GM19452 (cell line): Measurements from ENCODE around the gene SMIM31.

ENCODE experiments used
- ATAC-seq: cut with Tn5 transposase; IDR thresholded peaks from one replicate; pipeline ENCODE4 v1.9.1; 2021; ENCODE audit not compliant: unreplicated experiment

SMIM31 gene

DNA sequence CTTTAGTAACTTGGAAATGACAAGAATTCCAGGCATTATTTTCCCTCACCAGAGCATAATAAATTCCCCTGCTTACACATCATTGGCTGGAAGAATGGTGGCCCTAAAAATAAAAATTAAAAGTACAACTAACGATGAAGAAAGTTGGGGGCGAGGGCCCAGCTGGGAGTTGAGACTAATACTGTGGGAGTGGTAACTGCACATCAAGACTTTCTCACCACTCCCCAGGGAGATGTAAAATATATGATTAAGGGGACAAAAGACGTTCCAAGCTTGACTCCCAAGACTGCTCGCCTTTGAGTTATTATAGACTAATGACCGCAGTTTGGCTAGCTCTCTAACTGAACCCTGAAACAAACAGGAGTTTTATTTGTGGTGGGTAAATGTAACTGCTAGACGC is 30.0 kb downstream of the SMIM31 start:
- ATAC-seq = no peak

DNA sequence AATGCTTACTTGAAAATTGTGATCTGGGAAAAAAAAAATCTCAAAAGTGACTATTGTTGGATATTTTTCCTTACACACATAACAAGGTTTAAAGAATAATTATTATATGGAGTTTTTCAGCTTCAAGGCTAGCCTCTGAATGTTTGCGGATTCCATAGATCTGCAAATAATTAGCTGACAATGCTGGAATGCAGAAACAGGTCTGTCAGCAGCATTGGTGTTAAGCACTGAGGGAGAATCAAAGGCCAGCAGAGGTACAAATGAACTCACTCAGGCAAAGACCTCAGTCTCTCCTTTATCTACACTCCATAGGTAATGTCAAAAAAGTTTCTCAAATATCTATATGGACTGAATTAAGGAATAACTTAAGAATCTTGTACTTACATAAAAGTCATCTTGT is 35.1 kb downstream of the SMIM31 start:
- no peak for ATAC-seq

DNA sequence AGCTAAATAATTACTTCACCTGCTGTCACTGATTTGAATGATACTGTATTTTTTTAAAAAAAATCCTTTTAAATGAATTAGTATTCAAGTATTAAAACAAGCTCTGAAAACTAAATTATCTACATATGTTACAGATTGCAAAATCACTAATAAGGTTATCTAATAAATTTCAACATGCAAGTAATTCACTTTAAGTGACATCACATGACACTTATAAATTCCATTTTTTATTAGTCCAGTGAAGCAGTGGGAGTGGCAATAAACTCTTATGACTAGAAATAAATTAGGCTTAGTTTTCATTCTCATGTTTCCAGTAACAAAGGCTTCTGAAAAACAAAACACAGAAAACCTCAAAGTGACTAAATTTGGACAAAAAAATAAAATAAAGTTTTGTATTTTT is 36.3 kb downstream of the SMIM31 start:
- no peak for ATAC-seq

DNA sequence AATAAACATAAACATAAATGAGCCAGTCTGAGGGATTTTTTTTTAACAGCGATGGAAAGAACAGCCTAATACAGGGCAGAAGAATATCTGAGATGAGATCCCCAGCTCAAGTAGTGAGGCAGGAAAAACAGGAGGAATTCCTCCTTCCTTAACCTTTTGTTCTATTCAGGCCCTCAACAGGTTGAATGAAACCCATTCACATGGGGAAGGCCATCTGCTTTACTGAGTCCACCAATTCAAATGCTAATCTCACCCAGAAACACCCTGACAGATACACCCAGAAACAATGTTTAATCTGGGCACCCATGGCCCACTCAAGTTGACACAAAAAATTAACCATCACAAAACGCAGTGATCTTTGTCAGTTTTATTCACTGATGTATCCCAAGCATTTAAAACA is 45.5 kb downstream of the SMIM31 start:
- no peak for ATAC-seq

DNA sequence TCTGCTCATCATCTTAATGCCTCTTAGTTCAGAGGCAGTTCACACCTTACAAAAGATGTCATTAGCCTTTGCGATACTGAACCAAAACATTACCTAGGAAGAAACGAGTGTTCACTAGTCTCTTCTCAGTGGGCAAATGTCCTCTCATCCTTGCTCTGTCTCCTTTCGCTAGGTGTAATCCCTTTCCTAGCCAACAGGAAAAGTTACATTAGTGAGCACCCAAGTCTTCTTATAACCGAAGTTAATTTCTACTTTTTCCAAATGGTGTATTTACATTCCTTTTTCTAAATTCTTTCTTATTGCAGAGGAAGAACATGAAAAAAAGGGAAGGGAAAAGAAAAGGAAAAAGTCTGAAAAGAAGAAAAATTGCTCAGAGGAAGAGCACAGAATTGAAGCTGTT is 46.9 kb downstream of the SMIM31 start:
- no peak for ATAC-seq

DNA sequence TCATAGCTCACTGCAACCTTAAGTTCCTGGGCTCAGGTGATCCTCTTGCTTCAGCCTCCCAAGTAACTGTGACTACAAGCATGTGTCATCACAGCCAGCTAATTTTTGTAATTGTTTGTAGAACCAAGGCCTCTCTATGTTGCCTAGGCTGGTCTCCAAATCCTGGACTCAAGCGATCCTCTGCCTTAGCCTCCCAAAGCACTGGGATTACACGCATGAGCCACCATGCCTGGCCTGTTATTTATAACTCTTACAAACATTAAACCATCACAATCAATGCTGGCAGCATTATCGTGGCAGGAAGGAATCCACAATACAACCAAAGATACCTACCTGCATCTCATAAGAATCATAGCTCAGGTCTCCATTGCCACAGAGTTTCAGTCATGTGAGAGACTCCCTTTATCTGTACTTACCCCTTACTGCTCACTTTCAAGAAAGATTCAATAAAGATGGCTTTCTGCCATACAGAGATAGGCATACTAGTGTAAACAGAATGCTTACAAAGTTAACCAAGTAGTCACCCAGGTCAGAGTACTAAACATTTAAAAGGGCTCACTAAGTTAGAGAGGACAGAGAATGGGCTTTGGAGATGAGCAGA is 48.5 kb downstream of the SMIM31 start:
- no peak for ATAC-seq

DNA sequence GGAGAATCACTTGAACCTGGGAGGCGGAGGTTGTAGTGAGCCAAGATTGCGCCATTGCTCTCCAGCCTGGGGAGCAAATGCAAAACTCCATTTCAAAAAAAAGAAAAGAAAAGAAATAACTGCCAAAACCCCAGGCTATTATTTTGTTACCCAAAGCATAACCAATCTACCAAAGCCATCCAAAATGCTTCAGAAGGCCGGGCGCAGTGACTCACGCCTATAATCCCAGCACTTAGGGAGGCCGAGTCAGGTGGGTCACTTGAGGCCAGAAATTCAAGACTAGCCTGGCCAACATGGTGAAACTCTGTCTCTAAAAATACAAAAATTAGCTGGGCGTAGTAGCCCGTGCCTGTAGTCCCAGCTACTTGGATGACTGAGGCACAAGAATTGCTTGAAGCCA is 49.8 kb downstream of the SMIM31 start:
- no peak for ATAC-seq

DNA sequence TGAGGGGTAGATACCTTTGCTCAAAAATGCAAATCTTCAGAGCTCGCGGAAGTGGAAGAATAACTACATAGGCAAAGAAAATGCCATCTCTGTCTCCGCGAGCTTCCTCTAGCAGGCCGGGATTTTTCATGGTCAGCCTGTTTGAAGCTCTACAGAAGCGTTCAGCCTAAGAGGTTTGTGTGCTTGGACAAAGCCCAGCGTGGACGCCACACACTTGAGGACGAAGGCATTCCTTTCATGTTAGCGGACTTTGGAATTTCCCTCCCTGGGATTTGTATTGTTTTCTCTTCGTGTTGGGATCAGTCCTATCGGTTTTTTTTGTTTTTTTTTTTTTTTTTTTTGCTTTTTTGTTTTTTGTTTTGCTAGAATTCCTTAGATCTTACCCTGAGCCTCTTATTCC is 53.7 kb downstream of the SMIM31 start:
- no peak for ATAC-seq

DNA sequence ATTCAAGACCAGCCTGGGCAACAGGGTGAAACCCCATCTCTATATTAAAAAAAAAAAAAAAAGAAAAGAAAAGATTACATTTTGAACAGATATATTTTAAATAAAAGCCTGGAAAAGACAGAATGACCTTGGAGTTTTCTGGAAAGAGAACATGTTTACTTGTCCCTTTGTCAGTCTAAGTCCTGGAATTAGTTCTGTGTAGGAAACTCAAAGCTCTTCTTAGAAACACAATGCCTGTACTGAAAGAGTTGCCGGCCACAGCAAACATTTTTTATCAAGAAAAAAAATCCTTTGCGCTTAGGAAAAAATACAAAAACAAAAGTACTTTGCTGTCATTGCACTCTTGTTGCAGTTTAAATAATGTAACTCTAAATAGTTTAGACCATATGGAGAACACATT is 59.6 kb downstream of the SMIM31 start:
- ATAC-seq = no peak

DNA sequence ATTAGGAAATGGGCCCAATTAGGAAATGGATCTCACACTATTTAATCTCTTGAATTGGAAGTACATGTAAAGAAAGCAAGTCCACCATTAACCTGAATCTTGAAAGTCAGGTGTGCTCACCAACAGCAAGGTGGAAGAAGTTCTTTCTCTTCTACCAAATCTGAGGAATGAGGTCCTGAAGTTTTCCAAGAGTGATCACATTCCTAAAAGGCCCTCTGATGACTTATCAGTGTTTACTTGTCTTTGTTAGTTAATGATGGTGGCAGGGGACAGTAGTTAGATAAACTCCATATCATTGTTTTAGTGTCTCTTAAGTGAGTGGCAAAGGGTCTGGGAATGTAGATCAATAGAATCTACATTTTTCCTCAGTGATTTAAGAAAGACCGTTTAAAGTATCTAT is 61.8 kb downstream of the SMIM31 start:
- ATAC-seq = no peak

DNA sequence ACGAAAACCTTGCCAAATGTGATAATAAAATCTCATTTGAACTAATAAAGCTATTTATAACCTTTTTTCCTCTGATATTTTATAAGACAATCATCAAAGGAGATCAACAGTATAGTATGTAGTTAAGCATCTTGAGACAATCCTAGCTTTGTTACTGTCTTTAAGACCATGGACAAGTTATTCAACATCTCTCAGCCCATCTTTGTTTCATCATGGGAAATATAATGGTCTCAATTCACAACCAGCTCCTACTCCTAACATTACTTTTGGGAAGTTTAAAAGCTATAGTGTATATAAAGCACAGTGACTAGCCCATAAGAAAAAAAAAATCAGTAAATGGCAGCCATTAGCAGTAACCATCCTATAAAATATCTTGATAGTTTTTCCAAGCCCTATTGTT is 65.4 kb downstream of the SMIM31 start:
- ATAC-seq = no peak

DNA sequence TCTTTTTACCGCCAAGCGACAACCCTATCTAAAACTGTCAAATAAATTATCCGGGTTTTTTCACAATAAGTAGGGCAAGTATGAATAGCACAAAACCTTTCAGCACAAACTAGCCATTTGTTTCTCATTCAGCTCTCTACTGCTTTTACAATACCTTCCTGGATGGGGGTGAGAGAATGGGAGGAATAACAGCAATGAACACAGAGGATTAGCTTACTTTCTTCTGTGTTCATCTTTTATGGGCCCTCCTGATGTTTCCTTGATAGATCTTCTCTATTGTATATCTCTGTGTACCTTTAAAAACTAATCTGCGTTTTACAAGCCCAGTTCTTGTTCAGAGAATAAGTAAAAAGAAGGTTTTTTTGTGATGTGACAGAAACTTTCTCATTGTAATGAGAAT is 67.8 kb downstream of the SMIM31 start:
- no peak for ATAC-seq

DNA sequence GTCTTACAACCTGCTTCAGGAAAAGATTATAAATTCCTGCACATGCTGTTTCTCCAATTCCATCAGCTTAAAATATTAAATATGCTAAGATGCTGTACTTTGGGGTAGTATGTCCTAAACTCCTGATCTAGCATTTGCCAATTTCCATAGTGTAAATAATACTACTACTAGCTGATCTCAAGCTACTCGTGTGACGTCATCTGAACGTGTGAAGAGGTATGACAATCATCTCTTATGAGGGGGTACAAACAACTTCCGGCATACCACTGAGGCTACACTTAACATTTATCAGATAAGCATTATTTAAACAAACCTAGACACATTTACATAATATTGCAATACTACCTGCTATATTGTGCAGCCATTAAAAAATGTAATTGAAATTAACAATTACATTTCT is 70.7 kb downstream of the SMIM31 start:
- ATAC-seq = no peak

DNA sequence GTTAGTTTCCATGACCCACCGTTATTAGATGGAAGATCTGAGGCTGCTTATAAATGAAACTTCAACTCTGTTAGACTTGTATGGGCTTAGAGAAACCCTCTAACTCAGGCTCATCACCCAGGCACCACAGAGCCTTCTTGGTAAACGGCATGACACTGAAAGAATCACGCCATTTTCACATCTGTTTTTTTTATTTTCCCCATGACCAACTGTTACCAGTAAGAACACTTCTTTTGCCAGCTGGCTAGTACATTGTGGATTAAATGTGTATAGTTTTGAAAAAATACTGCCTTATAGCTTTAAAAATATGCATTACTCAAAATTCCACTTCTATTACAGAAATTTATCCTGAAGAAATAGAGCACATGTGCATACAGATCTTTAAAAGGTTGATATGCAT is 75.0 kb downstream of the SMIM31 start:
- no peak for ATAC-seq

DNA sequence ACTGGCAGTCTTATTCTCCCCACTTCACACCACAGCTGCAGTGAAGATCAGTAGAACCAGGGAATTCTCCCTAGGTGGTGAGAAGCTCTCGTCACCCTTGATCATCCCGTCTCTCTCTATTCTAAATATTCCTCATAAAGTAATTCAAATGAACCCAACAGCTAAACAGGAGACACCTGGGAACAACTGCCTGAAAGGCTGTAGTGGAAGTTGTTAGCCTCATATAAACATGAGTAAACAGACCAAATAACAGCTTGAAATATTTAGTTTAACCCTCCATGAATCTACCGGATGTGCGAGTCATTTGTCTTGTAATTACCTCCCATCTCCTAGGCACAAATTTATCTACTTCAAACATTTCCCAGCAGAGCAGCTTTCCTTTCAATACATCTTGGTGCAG is 92.6 kb downstream of the SMIM31 start:
- no peak for ATAC-seq

DNA sequence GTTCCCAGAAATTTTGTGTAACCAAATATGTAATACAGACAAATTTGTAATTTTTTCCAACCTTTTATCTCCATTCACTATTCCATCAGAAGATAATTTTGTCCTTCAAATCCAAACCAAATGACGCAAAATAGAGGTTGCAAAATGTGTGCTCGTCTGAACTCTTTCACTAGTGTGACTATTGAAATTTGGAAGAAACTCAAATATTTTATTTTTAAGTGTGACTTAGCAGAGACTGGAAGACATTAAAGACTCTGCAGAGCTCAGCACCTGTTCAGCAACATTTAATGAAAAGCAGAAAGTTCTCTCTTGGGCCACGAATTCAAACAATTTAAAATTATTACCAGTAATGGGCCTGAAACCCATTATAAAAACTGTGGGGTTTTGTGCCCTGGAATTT is 93.1 kb downstream of the SMIM31 start:
- ATAC-seq = no peak

DNA sequence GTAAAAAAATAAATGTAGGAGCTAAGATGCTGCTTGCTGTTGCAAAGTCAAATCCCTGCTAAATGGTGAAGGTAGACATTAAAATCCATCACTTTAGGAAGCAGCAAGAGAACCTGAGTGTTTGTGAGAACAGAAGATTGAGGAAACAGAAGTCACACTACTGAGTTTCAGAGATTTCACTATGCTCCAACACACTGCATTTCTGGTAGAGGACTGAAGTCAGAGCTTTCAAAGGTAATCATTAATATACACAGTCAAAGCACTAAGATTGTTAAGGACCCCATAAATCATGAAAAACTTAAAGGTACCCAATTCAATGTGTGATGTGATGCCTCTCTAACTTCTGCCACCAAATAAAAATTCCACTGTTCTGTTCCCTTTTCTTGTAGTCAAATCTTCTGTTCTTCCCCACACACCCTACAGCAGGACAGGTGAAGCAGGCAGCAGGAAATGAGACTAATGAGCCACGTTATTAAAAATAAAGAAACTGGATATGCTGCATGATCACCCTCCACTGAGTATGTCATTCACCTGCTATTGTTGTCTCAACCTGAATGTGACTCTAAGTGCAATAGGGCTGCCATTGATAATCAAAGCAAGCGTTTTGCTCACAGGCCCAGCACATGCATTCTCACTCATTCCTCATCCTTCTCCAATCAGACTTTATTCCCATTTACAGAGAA is 94.2 kb downstream of the SMIM31 start:
- ATAC-seq = peak; percentile 93
